SKM-1 (cell line): ENCODE measurements around the gene SCNN1B.
"Not testable (repeated sequence)": the region's sequence is repeated elsewhere in the genome, so short reads cannot be mapped to it uniquely, and the experiment has no call there.

Source experiments
- DNase-seq: peaks from one replicate; lab custom pipeline; 2025; ENCODE audit not compliant: unreplicated experiment; lab: John Stamatoyannopoulos, UW

SCNN1B gene

DNA sequence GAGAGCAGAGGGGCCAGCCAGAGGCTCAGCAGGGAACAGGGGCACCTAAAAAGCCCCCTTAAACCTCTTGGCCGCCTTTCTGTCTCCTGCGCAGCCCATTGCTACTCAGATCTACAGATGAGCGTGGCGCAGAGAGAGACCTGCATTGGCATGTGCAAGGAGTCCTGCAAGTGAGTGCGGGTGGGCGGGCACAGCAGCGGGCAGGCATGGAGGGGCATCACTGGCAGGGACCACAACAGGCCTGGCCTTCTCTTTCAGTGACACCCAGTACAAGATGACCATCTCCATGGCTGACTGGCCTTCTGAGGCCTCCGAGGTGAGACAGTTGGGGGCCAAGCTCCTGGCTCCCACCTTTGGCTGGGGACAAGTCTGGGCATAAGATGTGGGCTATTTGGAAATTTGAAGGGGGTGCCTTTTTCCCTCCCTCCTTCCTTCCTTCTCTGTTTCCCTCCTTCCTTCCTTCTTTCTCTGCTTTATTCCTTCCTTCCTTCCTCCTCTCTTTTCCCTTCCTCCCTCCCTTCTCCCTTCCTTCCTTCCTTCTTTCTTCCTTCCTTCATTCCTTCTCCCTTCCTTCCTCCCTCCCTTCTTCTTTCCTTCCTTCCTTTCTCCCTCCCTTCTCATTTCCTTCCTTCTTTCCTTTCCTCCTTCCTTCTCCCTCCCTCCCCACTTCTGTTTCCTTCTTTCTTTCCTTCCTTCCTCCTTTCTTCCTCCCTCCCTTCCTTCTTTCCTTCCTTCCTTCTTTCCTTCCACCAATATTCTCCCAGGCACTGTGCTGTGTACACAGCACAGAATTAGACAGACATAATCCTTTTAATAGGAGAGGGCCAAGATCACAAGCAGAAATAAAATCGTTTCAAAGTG lies 75.2 kb downstream of the SCNN1B start:
- no peak for DNase-seq

- no peak for DNase-seq
Measured at GRCh38 chr16:23378256-23378655, 76.2 kb downstream of the SCNN1B start.

GRCh38 chr16:23378921-23379320 lies 76.8 kb downstream of the SCNN1B start:
- no peak for DNase-seq

DNA sequence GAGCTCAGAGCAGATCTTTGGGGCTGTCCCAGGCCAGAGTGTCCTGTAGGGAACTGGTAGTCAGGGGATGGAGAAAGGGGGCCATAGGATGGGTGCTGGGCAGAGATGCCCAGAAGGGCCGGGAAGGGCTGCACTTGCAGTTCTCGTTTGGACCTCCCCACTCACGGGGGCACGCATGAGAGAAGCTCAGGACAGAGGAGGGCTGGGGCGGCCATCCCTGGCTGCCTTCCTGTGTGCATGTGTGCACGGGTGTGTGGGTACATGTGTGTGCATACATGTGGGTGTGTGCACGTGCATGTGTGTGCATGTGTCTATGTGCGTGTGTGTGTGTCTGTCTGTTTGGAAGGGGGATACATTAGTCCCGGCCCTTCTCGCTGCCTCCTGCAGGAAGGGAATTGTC lies 77.6 kb downstream of the SCNN1B start:
- DNase-seq, result no peak

DNA sequence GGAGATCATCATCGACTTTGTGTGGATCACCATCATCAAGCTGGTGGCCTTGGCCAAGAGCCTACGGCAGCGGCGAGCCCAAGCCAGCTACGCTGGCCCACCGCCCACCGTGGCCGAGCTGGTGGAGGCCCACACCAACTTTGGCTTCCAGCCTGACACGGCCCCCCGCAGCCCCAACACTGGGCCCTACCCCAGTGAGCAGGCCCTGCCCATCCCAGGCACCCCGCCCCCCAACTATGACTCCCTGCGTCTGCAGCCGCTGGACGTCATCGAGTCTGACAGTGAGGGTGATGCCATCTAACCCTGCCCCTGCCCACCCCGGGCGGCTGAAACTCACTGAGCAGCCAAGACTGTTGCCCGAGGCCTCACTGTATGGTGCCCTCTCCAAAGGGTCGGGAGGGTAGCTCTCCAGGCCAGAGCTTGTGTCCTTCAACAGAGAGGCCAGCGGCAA lies 78.4 kb downstream of the SCNN1B start:
- DNase-seq, result no peak

- not testable (repeated sequence) for DNase-seq
Measured at GRCh38 chr16:23381702-23382101, 79.6 kb downstream of the SCNN1B start.

- no peak for DNase-seq
Measured at GRCh38 chr16:23382279-23382678, 80.2 kb downstream of the SCNN1B start.

GRCh38 chr16:23383881-23384280 lies 81.8 kb downstream of the SCNN1B start:
- no peak for DNase-seq

- DNase-seq, result no peak
Measured at GRCh38 chr16:23384878-23385277, 82.8 kb downstream of the SCNN1B start.

DNA sequence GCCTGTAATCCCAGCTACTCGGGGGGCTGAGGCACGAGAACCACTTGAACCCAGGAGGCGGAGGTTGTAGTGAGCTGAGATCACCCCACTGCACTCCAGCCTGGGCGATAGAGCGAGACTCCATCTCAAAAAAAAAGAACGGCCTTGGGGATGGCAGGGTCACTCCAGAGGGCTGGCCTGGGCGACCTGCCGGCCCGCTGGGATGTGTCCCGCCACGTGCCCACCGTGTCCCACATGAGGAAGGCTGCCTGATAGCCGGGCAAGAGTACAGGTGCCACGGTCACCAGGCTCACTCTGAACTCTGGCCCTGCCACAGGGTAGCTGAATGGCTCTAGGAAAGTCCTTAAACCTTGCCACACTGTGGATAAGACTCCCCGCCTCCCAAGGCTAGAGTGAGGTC lies 83.3 kb downstream of the SCNN1B start:
- DNase-seq, result no peak

GRCh38 chr16:23387666-23388065 lies 85.6 kb downstream of the SCNN1B start:
- no peak for DNase-seq

GRCh38 chr16:23388786-23389185 lies 86.7 kb downstream of the SCNN1B start:
- DNase-seq, result no peak

DNA sequence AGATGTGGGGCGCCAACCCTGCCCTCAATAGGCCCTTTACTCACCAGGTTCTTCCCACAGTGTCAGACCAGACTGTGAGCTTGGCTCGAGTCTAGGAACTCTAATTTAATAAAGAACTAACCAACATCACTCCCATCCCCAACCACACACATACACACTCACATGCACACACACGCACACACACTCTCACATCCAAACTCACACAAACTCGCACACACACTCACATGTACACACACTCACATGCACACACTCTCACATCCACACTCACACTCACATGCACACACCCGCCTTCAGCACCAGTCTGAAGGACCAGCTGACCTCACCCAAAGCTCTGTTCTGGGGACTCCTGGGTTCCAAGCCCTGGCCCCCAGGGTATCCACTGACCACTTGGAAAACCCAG lies 87.1 kb downstream of the SCNN1B start:
- no peak for DNase-seq

DNA sequence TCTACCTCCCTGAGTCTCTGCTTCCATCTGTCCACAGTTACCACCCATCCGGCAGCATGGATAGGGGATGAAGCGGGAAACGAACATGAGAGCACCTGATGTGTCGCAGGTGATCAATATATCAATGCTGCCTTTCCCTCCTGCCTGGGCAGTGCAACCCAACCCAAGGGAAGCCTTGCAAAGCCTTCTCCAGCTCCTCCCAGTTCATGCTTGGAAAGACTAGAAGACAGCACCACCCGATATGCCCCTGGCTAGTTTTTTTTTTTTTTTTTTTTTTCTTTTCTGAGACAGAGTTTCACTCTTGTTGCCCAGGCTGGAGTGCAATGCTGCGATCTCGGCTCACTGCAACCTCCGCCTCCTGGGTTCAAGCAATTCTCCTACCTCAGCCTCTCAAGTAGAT lies 87.8 kb downstream of the SCNN1B start:
- DNase-seq, result not testable (repeated sequence)

DNA sequence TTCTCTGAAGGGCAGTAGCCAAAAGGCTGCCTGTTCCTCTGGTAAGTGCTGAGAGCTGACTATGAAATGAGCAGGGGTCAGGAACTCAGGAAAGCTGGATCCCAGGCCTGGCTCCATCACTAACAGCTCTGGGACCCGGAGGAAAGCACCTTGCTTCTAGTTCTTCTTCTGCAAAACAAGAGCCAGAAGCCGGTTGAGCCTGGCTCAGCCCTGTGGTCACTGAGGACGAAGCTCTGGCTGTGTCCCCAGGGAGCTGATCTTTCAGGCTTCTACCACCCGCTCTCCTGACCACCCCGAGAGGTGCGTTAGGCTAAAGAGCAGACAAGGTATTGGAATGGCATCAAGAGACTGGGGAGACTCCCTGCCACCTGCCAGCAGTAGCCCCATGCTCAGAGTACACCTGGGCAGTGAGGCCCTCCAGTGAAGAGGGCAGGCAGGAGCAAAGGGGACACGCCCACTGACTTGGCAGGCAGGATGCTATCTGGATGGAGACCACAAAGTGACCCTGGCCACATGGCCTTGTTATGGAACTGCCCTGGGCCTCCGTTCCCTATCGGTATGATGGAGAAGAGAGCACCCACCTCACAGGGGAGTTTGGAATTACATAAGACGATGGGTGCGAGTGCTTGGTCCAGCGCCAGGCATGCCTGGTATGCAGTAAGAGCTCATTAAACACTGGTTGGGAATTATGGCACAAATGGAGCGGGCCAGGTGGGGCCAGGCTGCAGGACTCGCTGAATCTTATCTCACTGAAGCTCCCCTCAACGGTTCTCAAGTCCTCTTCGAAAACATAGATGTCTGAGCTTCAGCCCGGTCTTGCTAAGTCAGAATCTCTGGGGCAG lies 89.5 kb downstream of the SCNN1B start:
- no peak for DNase-seq

DNA sequence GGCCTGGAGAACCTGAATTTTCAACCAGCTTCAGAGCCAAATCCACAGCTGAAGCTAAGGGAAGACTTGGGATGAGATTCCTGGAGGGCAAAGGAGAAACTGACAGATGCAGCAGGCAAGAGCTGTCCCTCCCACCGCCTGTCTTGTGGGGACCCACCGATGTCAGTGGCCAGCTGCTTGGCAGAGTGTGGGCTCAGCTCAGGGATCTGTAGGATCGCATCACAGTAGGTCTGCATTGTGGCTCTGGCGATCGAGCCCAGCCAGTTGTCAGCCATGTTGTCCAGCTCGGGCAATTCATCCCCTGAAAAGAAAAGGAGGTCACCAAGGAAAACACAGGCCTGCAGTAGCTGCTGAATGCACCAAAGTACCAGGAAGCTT lies 90.1 kb downstream of the SCNN1B start:
- DNase-seq, result no peak

- no peak for DNase-seq
Measured at GRCh38 chr16:23394141-23394831, 92.2 kb downstream of the SCNN1B start.

DNA sequence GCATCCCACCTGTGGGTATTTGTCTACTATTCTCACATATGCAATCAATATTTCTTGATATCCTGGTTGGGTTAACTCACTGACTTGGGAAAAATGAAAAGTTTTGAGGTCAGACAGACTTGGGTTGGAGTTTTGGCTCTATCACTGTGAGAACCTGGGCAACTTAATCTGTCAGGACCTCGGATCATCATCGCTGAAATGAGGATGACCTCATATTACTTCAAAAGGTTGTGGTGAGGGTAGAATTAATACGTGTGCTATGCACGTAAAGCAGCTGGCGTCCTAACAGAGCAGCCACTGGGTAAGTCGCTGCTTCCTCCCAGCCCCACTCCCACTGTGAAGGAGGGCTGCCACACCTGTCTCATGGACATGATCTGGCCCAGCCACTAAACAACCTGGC lies 93.6 kb downstream of the SCNN1B start:
- no peak for DNase-seq

- no peak for DNase-seq
Measured at GRCh38 chr16:23397464-23397863, 95.4 kb downstream of the SCNN1B start.

GRCh38 chr16:23398987-23399805 lies 97.1 kb downstream of the SCNN1B start:
- DNase-seq, result no peak

- not testable (repeated sequence) for DNase-seq
Measured at GRCh38 chr16:23400447-23400846, 98.3 kb downstream of the SCNN1B start.
